DMS153 (cell line): ENCODE measurements around the gene KIF3B.
"Not testable (repeated sequence)": the region's sequence is repeated elsewhere in the genome, so short reads cannot be mapped to it uniquely, and the experiment has no call there.

ENCODE experiments used
- DNase-seq: peaks from one replicate; lab custom pipeline; 2025; lab: John Stamatoyannopoulos, UW

KIF3B gene

DNA sequence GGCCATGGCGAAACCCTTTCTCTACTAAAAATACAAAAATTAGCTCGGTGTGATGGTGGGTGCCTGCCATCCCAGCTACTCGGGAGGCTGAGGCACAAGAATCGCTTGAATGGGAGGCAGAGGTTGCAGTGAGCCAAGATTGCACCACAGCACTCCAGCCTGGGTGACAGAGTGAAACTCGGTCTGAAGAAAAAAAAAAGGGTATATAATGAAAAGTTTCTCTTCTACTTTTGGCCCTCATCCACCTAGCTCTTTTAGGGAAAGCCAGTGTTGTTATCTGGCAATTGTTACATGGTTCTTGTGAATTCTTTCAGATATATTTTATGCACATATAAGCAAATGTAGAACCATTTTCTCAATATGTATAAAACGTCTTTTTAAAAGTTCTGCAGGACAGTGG is 19.0 kb downstream of the KIF3B start:
- DNase-seq, result no peak

DNA sequence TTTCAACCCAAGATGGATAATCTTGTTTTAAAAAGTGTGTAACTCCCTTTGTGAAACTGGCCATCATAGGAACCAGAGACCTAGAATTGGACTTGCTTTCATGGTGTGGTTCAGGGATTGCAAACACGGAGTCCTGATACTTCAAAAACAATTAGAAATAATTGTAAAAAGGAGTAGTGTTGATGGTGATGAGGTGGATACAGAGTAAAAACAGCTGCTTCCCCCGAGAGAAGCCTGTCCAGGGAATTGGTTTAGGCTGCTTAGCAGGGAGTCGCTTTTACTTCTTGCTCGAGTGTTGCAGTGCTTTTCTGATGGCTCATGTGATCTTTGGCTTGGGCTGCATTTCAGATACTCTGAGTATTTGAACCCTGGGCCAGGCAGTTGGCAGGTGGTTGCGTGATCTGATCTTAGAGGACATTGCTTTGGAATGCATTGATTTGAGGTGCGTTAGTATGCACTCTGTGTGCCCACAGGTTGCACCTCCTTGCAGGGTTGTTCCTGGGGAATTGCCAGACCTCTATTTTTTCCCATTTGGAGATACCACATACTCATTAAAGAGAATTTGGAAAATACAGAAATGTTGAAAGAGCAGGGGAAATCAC is 19.5 kb downstream of the KIF3B start:
- DNase-seq, result no peak

DNA sequence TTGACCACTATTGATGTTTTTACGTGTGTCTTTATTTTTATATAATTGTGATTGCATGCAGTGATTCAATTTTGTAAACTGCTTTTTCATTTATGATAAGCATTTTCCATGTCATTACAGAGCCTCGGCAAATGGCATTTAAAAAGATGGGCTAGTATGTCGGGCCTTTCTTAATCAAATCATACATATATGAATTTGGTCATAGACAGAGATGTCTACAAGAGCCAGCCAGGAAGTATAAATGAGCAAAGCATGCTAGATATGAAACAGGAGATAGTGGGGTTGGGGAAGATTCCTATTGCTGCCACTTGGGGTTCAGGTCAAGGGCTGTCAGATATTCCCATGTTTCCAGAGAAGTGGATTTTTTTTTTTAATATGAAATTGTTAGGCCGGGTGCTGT is 20.0 kb downstream of the KIF3B start:
- DNase-seq, result no peak

DNA sequence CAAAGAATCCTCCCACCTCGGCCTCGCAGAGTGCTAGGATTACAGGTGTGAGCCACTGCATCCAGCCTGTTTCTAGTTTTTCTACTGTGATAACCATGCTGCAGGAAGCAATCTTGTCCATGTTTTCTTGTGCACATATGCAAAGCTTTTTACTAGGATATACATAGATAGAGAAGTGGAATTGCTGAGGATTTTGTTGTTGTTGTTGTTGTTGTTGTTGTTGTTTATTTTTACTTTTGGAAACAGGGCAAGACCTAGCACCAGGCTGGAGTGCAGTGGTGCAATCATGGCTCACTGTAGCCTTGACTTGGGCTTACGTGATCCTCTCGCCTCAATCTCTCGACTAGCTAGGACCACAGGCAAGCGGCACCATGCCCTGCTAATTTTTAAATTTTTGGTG is 23.2 kb downstream of the KIF3B start:
- DNase-seq, result no peak

DNA sequence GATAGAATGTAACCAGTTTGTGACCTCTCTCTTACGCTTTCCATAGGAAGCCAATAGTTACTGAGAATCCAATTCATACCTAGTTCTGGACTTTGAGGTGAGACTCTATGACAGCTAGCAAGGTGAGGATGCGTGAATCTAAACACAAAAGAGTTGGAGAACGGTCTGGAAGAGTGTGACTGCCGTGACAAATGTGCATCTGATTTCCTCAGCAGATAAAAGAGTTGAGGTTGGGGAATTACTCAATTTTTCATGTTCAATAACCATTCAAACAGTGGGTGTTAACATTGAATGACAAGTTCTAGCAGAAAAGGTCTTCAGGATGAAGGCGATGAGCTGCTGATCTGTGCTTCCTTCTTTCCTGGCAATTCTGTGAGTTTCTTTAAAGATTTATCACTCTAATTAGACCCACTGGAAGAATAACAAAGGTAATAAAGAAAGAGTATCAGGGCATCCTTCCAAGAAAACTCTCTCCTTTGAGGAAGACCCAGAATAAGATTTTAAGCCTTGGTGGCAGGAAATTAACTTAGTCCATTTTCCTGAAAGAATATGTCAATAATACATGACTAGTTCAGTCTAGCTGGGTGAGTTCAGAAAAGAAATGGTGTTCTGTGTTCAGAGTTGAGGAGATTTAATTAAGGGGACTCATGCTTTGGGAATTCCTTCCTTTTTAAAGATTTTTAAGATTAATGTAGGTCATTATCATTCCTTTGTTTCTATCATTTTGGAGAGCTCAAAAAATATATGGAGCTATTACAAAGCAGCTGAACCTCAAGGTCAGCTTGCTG is 24.5 kb downstream of the KIF3B start:
- DNase-seq, result no peak

DNA sequence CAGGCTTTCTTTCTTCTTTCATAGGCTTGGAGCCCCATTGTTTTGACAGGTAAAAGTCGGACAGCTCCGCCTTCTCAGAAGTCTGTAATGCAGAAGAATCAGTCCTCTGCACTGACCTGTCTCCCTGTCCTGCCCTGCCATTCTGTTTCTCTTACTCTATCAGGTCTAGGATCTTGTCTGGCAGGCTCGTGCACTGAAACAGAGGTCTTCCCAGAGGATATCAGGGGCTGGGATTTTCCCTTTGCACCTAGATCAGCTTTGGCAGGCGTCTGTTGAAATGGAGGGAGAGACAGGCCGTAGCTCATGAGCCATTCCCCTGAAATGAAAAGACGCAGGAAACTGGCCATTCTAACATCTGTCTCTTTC is 25.0 kb downstream of the KIF3B start:
- DNase-seq, result no peak

DNA sequence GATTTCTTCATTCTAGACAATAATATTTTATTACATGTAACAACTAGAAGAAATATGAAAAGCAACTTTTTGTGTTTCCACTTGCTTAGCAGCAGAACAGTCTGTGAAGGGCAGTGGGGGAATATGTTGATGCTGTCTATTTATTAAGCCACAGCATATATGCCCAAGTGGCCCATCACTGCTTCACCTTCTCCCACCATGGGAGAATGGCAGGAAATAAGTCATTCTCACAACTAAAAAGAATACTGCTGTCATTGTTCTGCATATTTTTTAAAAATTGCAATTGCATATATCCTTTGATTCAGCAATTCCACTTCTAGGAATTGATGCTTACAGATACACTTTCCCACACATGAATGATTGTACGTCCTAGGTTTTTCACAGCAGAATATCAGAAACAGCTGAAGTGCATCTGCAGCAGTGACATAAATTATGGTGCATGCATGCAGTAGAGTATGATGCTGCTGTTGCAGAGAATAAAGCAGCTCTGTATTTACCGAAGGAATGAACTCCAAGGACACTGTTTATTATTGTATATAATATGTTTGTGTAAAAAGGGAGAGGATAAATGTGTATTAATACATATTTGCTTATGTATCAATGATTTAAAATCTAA is 26.8 kb downstream of the KIF3B start:
- DNase-seq, result no peak

DNA sequence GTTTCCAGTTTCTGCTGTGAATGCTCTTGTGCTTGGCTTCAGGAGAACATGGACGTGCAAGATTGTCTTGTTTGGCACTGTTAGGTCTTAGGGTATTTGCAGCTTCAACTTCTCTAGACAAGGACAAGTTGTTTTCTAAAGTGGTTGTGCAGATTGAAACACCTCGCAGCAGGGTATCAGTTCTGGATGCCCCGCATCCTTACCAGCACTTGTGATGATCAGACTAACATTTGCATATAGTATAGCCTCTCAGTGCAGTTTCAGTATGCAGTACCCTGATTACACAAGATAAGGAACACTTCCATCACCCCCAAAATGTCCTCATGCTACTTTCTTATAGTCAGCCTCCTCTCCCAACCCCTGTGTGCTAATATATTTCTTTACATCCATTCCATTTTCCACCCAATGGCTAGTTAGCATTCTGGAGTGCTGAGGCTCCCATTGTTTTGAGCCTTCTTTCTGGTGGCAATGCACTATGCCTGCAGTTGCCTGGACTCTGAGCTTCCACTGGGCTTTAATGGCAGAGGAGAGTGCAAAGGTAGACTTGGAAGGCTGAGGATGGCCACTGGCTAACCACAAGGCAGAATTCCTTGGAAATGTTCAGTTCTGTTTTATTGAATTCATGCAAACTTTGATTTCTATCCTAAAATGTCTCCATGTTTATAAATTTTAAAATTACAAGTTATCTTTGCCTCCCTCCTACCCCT is 35.4 kb downstream of the KIF3B start:
- no peak for DNase-seq

DNA sequence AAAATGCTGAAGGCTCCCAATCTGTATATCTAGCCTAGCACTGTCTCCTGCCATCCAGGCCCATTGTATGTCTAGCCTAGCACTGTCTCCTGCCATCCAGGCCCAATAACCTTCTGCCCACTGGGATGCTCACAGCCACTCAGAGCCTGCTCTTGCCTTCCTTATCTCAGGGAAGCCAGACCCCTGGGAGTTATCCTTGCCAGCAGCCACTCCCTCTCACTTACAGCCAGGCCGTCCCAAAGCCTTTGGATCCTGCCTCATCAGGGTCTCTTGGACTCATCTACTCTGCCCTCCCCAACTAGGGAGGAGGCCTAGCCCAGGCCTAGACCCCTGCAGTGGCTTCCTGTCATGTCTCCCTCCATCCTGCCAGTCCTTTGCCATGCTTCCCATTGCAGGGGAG is 37.3 kb downstream of the KIF3B start:
- DNase-seq, result no peak

DNA sequence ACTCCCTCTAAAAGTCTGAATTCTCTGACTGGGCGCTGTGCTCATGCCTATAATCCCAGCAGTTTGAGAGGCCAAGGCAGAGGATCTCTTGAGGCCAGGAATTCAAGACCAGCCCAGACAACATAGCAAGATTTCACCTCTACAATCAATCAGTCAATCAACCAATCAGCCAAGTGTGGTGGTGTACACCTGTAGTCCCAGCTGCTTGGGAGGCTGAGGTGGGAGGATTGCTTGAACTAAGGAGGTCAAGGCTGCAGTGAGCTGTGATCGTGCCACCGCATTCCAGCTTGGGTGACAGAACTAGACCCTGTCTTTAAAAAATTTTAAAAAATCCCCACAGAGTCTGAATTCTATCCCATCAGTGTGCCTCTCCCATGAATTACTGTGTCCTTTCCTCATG is 37.9 kb downstream of the KIF3B start:
- no peak for DNase-seq

DNA sequence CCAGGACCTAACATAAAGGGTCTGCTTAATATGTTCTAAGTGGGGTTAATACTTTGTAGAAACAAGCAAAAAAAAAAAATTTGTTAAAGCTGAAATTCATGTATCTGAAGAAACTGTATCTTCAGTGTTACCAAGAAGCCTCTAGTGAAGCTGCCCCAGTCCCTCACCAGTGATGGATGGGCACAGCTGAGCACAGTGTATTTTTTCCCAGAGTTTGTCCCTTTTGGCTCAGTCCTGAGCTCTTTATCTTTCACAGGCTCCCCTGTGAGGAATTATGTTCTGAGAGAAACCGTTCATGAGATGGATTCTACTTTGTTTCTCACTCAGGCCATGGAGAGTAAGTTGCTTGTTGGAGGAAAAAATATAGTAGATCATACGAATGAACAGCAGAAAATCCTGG is 38.4 kb downstream of the KIF3B start:
- DNase-seq, result no peak

DNA sequence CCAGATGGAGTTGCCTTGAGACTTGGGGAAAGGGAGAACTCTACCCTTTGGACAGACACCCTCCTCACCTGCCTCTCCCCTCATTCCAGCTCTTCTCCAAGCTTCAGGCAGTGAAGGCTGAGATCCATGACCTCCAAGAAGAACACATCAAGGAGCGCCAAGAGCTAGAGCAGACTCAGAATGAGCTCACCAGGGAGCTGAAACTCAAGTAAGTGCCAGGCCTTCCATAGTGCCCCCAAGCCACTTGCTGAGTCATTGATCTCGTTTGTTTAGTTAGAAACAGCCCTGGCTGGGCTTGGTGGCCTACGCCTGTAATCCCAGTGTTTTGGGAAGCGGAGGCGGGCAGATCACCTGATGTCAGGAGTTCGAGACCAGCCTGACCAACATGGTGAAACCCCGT is 39.2 kb downstream of the KIF3B start:
- no peak for DNase-seq

DNA sequence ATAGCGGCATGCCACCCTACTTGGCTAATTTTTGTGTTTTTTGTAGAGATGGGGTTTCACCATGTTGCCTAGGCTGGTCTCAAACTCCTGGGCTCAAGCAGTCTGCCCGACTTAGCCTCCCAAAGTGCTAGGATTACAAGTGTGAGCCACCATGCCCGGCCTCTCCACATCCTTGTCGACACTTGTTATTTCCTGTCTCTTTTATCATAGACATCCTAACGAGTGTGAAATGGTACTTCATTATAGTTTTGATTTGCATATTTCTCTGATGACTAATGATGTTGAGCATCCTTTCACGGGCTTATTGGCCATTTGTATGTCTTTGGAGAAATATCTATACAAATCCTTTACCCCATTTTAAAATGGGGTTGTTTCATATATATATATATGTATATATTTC is 41.6 kb downstream of the KIF3B start:
- DNase-seq, result no peak

DNA sequence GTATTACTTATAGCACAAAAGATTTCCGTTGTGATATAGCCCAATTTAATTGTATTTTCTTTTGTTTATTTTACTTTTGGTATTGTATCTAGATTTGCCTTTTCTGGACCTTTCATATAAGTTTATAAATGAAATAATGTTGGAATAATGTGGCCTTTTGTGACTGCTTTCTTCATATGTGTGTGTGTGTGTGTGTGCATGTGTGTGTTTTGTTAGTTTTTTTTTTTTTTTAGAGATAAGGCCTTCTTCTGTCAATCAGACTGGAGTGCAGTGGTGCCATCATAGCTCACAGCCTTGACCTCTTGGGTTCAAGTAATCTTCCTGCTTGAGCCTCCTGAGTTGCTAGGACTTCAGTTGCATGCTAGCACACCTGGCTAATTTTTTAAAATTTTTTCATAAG is 42.9 kb downstream of the KIF3B start:
- no peak for DNase-seq

DNA sequence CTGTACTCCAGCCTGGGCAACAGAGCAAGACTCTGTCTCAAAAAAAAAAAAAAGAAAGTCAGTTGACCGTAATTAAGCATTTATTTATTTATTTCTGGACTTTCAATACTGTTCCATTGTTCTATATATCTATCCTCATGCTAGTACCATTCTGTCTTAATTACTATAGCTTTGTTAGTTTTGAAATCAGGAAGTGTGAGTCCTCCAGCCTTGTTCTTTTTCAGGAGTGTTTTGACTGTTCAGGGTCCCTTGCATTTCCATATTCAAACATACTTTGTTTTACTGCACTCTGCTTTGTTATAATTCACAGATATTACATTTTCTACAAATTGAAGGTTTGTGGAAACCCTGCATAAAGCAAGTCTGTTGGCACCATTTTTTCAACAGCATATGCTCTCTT is 43.9 kb downstream of the KIF3B start:
- DNase-seq, result no peak

DNA sequence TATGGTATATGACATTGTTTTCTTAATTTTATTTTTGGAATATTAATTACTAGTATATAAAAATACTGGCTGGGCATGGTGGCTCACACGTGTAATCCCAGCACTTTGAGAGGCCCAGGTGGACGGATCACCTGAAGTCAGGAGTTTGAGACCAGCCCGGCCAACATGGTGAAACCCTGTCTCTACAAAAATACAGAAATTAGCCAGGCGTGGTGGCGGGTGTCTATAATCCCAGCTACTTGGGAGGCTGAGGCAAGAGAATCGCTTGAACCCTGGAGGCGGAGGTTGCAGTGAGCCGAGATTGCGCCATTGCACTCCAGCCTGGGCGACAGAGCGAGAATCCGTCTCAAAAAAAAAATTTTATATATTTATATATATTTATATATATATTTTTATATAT is 44.8 kb downstream of the KIF3B start:
- DNase-seq, result not testable (repeated sequence)

DNA sequence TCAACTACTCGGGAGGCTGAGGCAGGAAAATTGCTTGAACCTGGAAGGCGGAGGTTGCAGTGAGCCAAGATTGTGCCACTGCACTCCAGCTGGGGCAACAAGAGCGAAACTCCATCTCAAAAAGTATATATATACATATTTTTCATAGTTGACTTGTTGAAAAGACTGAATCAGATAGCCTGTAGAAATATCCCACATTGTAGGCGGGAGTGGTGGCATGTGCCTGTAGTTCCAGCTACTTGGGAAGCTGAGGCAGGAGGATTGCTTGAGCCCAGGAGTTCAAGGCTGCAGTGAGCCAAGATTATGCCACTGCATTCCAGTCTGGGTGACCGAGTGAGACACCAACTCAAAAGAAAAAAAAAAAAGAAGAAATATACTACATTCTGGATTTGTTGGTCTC is 46.3 kb downstream of the KIF3B start:
- DNase-seq, result not testable (repeated sequence)

DNA sequence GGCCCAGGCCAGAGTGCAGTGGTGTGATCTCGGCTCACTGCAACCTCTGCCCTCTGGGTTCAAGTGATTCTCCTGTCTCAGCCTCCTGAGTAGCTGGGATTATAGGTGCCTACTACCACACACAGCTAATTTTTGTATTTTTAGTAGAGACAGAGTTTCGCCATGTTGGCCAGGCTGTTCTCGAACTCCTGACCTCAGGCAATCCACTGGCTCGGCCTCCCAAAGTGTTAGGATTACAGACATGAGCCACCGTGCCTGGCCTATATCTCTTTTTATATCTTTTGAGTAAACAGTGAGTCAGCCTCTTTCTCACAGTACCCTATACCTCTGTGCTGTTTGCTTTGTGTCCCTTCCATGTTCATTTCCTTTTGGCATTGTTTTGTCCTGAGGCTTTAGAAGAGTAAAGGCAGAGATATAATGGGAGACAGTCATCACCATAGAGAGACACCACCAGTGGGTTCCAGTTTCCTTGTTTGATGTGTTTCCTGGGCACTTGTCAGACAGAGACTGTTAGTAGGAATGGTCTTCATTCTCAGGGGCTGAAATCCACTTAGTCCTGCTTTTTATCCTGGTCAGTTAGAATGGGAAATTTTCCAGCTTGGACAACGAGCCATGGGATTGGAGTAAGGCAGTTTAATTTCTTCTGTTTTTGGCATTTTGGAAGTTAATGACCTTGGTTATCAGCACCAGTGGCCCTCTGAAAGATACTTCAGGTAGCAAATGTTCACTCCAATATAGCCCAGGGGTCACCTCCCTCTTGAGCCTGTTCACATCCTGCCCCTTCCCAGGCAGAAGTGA is 48.5 kb downstream of the KIF3B start:
- peak; percentile 99 for DNase-seq

DNA sequence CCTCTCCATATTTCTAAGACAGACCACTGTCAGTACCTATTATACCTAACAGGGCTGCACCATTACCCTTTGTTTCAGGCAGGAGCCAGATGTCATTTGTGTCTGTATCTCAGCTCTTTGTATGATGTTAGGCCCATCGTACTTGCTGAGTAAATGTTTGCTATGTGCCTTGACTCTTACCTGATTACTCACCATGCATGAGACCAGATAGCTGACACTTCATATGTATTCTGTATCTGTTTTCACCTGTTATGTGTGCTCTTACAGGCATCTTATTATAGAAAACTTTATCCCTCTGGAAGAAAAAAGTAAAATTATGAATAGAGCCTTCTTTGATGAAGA is 49.0 kb downstream of the KIF3B start:
- DNase-seq, result peak; percentile 93

DNA sequence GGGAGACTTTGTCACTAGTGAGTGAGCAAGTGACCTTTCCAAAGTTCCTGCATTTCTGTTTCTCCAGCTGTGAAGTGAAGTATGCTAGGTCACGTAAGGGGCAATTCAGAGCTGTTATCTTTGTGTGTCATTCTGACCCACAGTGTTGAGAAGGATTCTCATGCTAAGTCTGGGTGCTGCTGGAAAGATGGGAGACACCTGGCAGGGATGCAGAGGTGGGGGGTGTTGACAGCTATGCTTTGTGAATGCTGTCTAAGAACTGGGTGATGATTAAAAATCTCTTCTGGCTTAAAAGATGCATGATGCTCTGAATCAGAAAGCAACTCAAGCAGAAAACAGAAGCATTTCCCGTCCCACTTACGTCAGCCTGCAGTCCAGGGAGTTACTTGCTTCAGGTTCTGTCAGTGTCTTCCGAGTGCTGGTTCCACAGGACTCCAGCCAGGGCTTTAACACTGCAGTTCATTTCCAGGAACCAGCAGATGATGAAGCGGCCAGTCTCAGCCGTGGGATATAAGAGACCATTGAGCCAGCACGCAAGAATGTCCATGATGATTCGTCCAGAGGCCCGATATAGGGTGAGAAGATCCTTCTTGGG is 49.7 kb downstream of the KIF3B start:
- no peak for DNase-seq

DNA sequence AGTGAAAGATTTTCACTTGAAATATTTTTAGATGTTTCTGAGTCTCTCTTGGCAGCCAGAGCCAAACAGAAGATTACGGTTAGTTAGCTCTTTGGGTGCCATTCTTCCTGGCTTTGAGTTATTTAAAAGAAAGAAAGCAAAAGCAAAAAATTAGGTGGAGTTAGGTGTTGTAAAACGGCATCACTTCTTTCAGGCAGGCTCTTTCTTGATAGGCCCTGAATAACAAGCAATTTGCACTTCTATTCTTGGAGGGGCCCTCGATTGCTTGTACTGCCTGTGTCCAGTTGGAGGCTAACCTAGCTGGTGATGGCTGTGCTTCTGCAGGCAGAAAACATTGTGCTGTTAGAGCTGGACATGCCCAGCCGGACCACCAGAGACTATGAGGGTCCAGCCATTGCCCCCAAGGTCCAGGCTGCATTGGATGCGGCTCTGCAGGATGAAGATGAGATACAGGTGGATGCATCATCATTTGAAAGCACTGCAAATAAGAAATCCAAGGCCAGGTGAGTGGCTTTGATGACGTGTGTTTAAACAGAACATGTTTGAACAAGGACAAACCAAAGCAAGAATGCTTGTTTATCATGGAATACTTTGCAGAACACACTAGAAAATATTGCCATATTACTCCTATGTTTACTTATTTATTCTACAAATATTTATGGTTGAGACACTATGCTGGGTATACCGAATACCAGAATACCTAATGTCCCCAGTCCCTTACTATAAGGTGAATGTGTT is 52.5 kb downstream of the KIF3B start:
- peak; percentile 63 for DNase-seq
